Right cardiac atrium (tissue), 5 donors: ENCODE measurements around the gene PLXNB3. TPM values are rescaled to one million over a fixed set of nuclear protein-coding genes. Genes with fewer than 3 reads are reported as not detected.
"Not testable (repeated sequence)": the region's sequence is repeated elsewhere in the genome, so short reads cannot be mapped to it uniquely, and the experiment has no call there.

ENCODE experiments used
- ATAC-seq, 2 donors: fragments of 200-7000 bp; cut with Tn5 transposase; one replicate each; pipeline versions ENCODE4 v1.8.0 to v1.9.1; 2020; ENCODE audit warnings: moderate library complexity in 2 of 2, mild to moderate bottlenecking in 1 of 2
- DNase-seq, 3 donors: peaks; one replicate each; pipeline ENCODE4 v3.0.0-alpha.2; 2020
- H3K27ac ChIP-seq: one replicate; pipeline ENCODE4 v1.5.1; 2013; ENCODE audit warnings: mild to moderate bottlenecking, low read length, control low read depth, moderate library complexity
- H3K27me3 ChIP-seq: one replicate; pipeline ENCODE4 v1.6.1; 2013; ENCODE audit not compliant: control insufficient read depth, insufficient read depth
- H3K4me1 ChIP-seq: one replicate; pipeline ENCODE4 v1.6.1; 2013; ENCODE audit warnings: low read length; ENCODE audit not compliant: control insufficient read depth, insufficient read depth
- H3K4me3 ChIP-seq: one replicate; pipeline ENCODE4 v1.5.1; 2013; ENCODE audit warnings: low read length, control low read depth
- H3K9me3 ChIP-seq: one replicate; pipeline ENCODE4 v1.6.1; 2013; ENCODE audit warnings: low read length; ENCODE audit not compliant: control insufficient read depth
- WGBS: extraction: QIAGEN DNeasy Blood & Tissue Kit; methylation state at CpG from one replicate; pipeline ENCODE4 v1.1.7; 2013; 5-methylcytosine and 5-hydroxymethylcytosine counted together
- intact Hi-C, 4 donors: fragments of 100-400 bp; cut with DNase I; formaldehyde crosslinking; loops; one replicate each; pipeline versions ENCODE4 v1.11.0 to v1.14.0; 2022 to 2023
- polyA plus RNA-seq: library from polyadenylated mRNA; stranded (reverse); fragments of 200-250 nt; gene quantifications from one replicate; pipeline ENCODE4 v1.2.3, GENCODE V29; 2013
- total RNA-seq, 4 donors: library from RNA; stranded (reverse); fragmentation: NEBNext Ultra II Directional; extraction: Animal tissue kit (Norgen Biotek cat#: 25700); gene quantifications; one replicate each; pipeline ENCODE4 v1.2.1, GENCODE V29; 2021
- donor health status: healthy with polysubstance abuse.
- donor health status: DM: no; HTN: yes; CAD: no.
- donor health status: DM: no; HTN: no; CAD: no.
- donor health status: DM: no; HTN: yes; CAD: no; lungs with severe emphysema.
- donor health status: DM: yes; HTN: yes; CAD: no.

The PLXNB3 gene
- total and polyA plus RNA-seq, 5 donors, result 6.8 to 10.9 (median 9.2) TPM

GRCh38 chrX:153734871-153735270 lies 29.2 kb upstream of the PLXNB3 start:
- H3K27me3 ChIP-seq, result no peaks in the 10 kb centered on the region
- no peak for ATAC-seq
- no peak overlapping the region for H3K4me3 ChIP-seq
- H3K4me1 ChIP-seq, result no peaks in the 10 kb centered on the region
- intact Hi-C loops, result no loop called here
- H3K27ac ChIP-seq, result no peak overlapping the region
- no peaks in the 10 kb centered on the region for H3K9me3 ChIP-seq
- no peak for DNase-seq
- 94% methylated on average over 2 of the region's 2 CpGs for WGBS

GRCh38 chrX:153735274-153735673 lies 28.8 kb upstream of the PLXNB3 start:
- DNase-seq (no peak), ATAC-seq (no peak)
- H3K9me3 ChIP-seq, result no peaks in the 10 kb centered on the region
- no peaks in the 10 kb centered on the region for H3K27me3 ChIP-seq
- no peaks in the 10 kb centered on the region for H3K4me1 ChIP-seq
- no peak overlapping the region for H3K27ac ChIP-seq
- intact Hi-C loops, result no loop called here
- WGBS, result 82% methylated on average over 9 of the region's 9 CpGs
- no peak overlapping the region for H3K4me3 ChIP-seq

- H3K4me3 ChIP-seq, result no peak overlapping the region
- no peaks in the 10 kb centered on the region for H3K4me1 ChIP-seq
- intact Hi-C loops, result no loop called here
- no peak overlapping the region for H3K27ac ChIP-seq
- H3K27me3 ChIP-seq, result no peaks in the 10 kb centered on the region
- 91% methylated on average over 30 of the region's 30 CpGs for WGBS
- ATAC-seq, result no peak
- H3K9me3 ChIP-seq, result no peaks in the 10 kb centered on the region
- DNase-seq, result peak in 1 of 3 donors; percentile 53
Measured at GRCh38 chrX:153736071-153736820, 27.8 kb upstream of the PLXNB3 start.

- Histone ChIP-seq H3K9me3 (no peaks in the 10 kb centered on the region), H3K4me1 (no peaks in the 10 kb centered on the region), H3K27me3 (no peaks in the 10 kb centered on the region), H3K4me3 (no peak overlapping the region), H3K27ac (no peak overlapping the region)
- 86% methylated on average over 15 of the region's 15 CpGs for WGBS
- DNase-seq (peak in 1 of 3 donors; percentile 51), ATAC-seq (no peak)
- intact Hi-C loops, result no loop called here
Measured at GRCh38 chrX:153736871-153737441, 27.1 kb upstream of the PLXNB3 start.

GRCh38 chrX:153738056-153738605 lies 25.9 kb upstream of the PLXNB3 start:
- WGBS, result 94% methylated on average over 25 of the region's 27 CpGs
- Histone ChIP-seq H3K27ac (no peak overlapping the region), H3K27me3 (no peaks in the 10 kb centered on the region), H3K4me1 (no peaks in the 10 kb centered on the region), H3K4me3 (no peak overlapping the region), H3K9me3 (no peaks in the 10 kb centered on the region)
- ATAC-seq, result no peak
- intact Hi-C loops, result no loop called here
- peak in 1 of 3 donors; percentile 41 for DNase-seq

- ATAC-seq, result peak in 1 of 2 donors; percentile 32
- WGBS, result 84% methylated on average over 29 of the region's 29 CpGs
- Histone ChIP-seq H3K27me3 (no peaks in the 10 kb centered on the region), H3K4me3 (no peak overlapping the region), H3K9me3 (no peaks in the 10 kb centered on the region), H3K27ac (no peak overlapping the region), H3K4me1 (no peaks in the 10 kb centered on the region)
- DNase-seq, result peak in 2 of 3 donors; percentile 43 to 46
- intact Hi-C loops, result no loop called here
Measured at GRCh38 chrX:153739754-153740486, 24.1 kb upstream of the PLXNB3 start.

GRCh38 chrX:153740631-153741222 lies 23.3 kb upstream of the PLXNB3 start:
- Histone ChIP-seq H3K27me3 (no peaks in the 10 kb centered on the region), H3K9me3 (no peaks in the 10 kb centered on the region), H3K4me3 (no peak overlapping the region), H3K27ac (no peak overlapping the region), H3K4me1 (no peaks in the 10 kb centered on the region)
- peak in 2 of 3 donors; percentile 46 to 49 for DNase-seq
- ATAC-seq, result no peak
- intact Hi-C loops, result no loop called here
- WGBS, result 85% methylated on average over 16 of the region's 16 CpGs

- no peak overlapping the region for H3K4me3 ChIP-seq
- H3K27ac ChIP-seq, result no peak overlapping the region
- no peaks in the 10 kb centered on the region for H3K4me1 ChIP-seq
- peak in 1 of 3 donors; percentile 48 for DNase-seq
- H3K9me3 ChIP-seq, result no peaks in the 10 kb centered on the region
- intact Hi-C loops, result no loop called here
- WGBS, result 93% methylated on average over 14 of the region's 14 CpGs
- no peaks in the 10 kb centered on the region for H3K27me3 ChIP-seq
- ATAC-seq, result no peak
Measured at GRCh38 chrX:153741446-153741845, 22.6 kb upstream of the PLXNB3 start.

- H3K4me1 ChIP-seq, H3K4me3 ChIP-seq, H3K9me3 ChIP-seq, intact Hi-C loops, H3K27me3 ChIP-seq, ATAC-seq, H3K27ac ChIP-seq: not testable (repeated sequence)
- 96% methylated on average over 14 of the region's 14 CpGs for WGBS
- peak in 1 of 3 donors; percentile 42 for DNase-seq
Measured at GRCh38 chrX:153742111-153742510, 21.9 kb upstream of the PLXNB3 start.

GRCh38 chrX:153742796-153743467 lies 21.1 kb upstream of the PLXNB3 start:
- H3K9me3 ChIP-seq, H3K27me3 ChIP-seq, H3K27ac ChIP-seq, ATAC-seq, H3K4me3 ChIP-seq, intact Hi-C loops, H3K4me1 ChIP-seq: not testable (repeated sequence)
- DNase-seq, result peak in 1 of 3 donors; percentile 51
- WGBS, result 69% methylated on average over 30 of the region's 32 CpGs
